K562 (cell line): ENCODE measurements around the gene KCNH2. TPM values are rescaled to one million over a fixed set of nuclear protein-coding genes. Genes with fewer than 3 reads are reported as not detected.

Experiments used
- CHD4 ChIP-seq: fragments of 200-600 bp; sonication (generic); IDR thresholded peaks from 3 replicates; pipeline ENCODE4 v1.6.1; 2012; ENCODE audit warnings: low read depth, mild to moderate bottlenecking, mixed read lengths, low read length, inconsistent platforms; ENCODE audit not compliant: insufficient read depth, insufficient replicate concordance, poor library complexity, severe bottlenecking
- DPF2 ChIP-seq: fragments of 450-650 bp; IDR thresholded peaks from 2 replicates; pipeline ENCODE4 v1.6.1; 2016
- HNRNPK ChIP-seq: fragments of 200-400 bp; formaldehyde crosslinking; IDR thresholded peaks from one replicate; pipeline ENCODE4 v1.6.1; 2018; ENCODE audit warnings: mild to moderate bottlenecking, low read depth, low read length; ENCODE audit not compliant: poor library complexity, severe bottlenecking
- IFI16 ChIP-seq: fragments of 250-450 bp; sonication (Bioruptor Pico); IDR thresholded peaks from 2 replicates; pipeline ENCODE4 v2.1.2; 2022; ENCODE audit warnings: mild to moderate bottlenecking, inconsistent platforms
- MEF2A ChIP-seq: IDR thresholded peaks from 2 replicates; pipeline ENCODE4 v1.6.1; 2011; ENCODE audit warnings: low read depth, mild to moderate bottlenecking, low read length, moderate library complexity; ENCODE audit not compliant: control insufficient read depth
- NELFE ChIP-seq: IDR thresholded peaks from 2 replicates; pipeline ENCODE4 v1.6.1; 2011; ENCODE audit warnings: mild to moderate bottlenecking; ENCODE audit not compliant: insufficient read depth, insufficient read length
- NFXL1 ChIP-seq: fragments of 450-650 bp; formaldehyde crosslinking; IDR thresholded peaks from 2 replicates; pipeline ENCODE4 v1.4.0; 2021; ENCODE audit warnings: mild to moderate bottlenecking
- PATZ1 ChIP-seq: fragments of 250-450 bp; sonication (Bioruptor Pico); IDR thresholded peaks from 2 replicates; pipeline ENCODE4 v1.5.0; 2020; ENCODE audit warnings: mild to moderate bottlenecking, borderline replicate concordance
- POLR2AphosphoS2 ChIP-seq: IDR thresholded peaks from 2 replicates; pipeline ENCODE4 v1.6.1; 2012; ENCODE audit warnings: low read length, improper control_type of control experiment
- PTTG1 ChIP-seq: fragments of 450-650 bp; IDR thresholded peaks from 2 replicates; pipeline ENCODE4 v1.6.1; 2016; ENCODE audit warnings: low read depth, mild to moderate bottlenecking, missing genetic modification characterization, missing compliant biosample characterization
- PURB ChIP-seq: sonication (generic); formaldehyde crosslinking; IDR thresholded peaks from 2 replicates; pipeline ENCODE4 v1.9.0; 2021; ENCODE audit warnings: low read depth, mild to moderate bottlenecking, missing genetic modification reagents
- RBFOX2 ChIP-seq: fragments of 200-400 bp; formaldehyde crosslinking; IDR thresholded peaks from 2 replicates; pipeline ENCODE4 v1.6.1; 2017; ENCODE audit warnings: low read depth, mild to moderate bottlenecking, low read length, moderate library complexity
- RBM22 ChIP-seq: fragments of 200-400 bp; formaldehyde crosslinking; IDR thresholded peaks from 2 replicates; pipeline ENCODE4 v1.6.1; 2018; ENCODE audit warnings: low read length, low read depth; ENCODE audit not compliant: poor library complexity, severe bottlenecking
- SMAD2 ChIP-seq: fragments of 150-350 bp; IDR thresholded peaks from 2 replicates; pipeline ENCODE4 v1.6.1; 2014; ENCODE audit warnings: low read depth, mild to moderate bottlenecking, low read length
- ZNF696 ChIP-seq: fragments of 250-450 bp; sonication (Bioruptor Pico); conservative IDR thresholded peaks from 2 replicates; pipeline ENCODE4 v1.4.0; 2020; ENCODE audit warnings: mild to moderate bottlenecking, moderate library complexity
- polyA plus RNA-seq, 8 experiments: library from polyadenylated mRNA; depleted of rRNA in 4 of 8; stranded (reverse) in 5 of 8; unstranded in 3 of 8; fragments of >200 nt; fragmentation: Nextera tagmentation in 2 of 8; fragmentation: Illumina TruSeq in 1 of 8; extraction: Ambion mirVana in 2 of 8; extraction: Trizol in 1 of 8; gene quantifications; 2 replicates each; pipeline versions ENCODE4 v1.2.1 to v1.2.3, GENCODE V29; 2011 to 2014; ENCODE audit warnings: inconsistent platforms in 1 of 8, missing spikeins in 1 of 8
- total RNA-seq, 7 experiments: library from RNA; depleted of rRNA in 6 of 7; stranded (reverse); fragments of >200 nt in 6 of 7; fragmentation: Illumina TruSeq in 2 of 7; extraction: Trizol in 2 of 7; gene quantifications; 2 replicates each; pipeline versions ENCODE4 v1.2.1 to v1.2.3, GENCODE V29; 2011 to 2021; ENCODE audit warnings: low replicate concordance in 1 of 7
- TF ChIP-seq, protein P1 (sequence below): sonication (generic); formaldehyde crosslinking; IDR thresholded peaks from 2 replicates; pipeline ENCODE4 v1.9.0; 2022; ENCODE audit warnings: mild to moderate bottlenecking, missing genetic modification reagents
- TF ChIP-seq, protein P2 (sequence below): fragments of 450-650 bp; IDR thresholded peaks from 2 replicates; pipeline ENCODE4 v1.6.1; 2016; ENCODE audit warnings: missing biosample characterization, missing genetic modification characterization
- TF ChIP-seq, protein P3 (sequence below): sonication (generic); formaldehyde crosslinking; IDR thresholded peaks from 2 replicates; pipeline ENCODE4 v1.8.0; 2023; ENCODE audit warnings: mild to moderate bottlenecking, missing genetic modification reagents
- TF ChIP-seq, protein P4 (sequence below): IDR thresholded peaks from 2 replicates; pipeline ENCODE4 v1.6.1; 2011; ENCODE audit warnings: borderline replicate concordance, low read depth, mild to moderate bottlenecking, moderate library complexity, low read length; ENCODE audit not compliant: insufficient read depth, poor library complexity, severe bottlenecking

The KCNH2 gene
- total and polyA plus RNA-seq, 9 of the 15 experiments (the other 6 are each of a cell fraction or from before 2014, with no cell fraction given) = 18.1 to 368 (median 218) TPM

- TF ChIP-seq RBM22 (no peak), PTTG1 (tag) (no peak), DPF2 (no peak; the same call in 1 of the 2 replicates), CHD4 (peak; percentile 38), POLR2AphosphoS2 (0 out of 2 replicates have a peak, but pooled peaks have one; percentile 46), PATZ1 (CRISPR knock-in tag) (no peak), HNRNPK (peak; percentile 12), NELFE (no peak), SMAD2 (no peak), MEF2A (no peak), IFI16 (CRISPR knock-in tag) (no peak), RBFOX2 (peak; percentile 85), ZNF696 (no peak), NFXL1 (CRISPR knock-in tag) (no peak), PURB (no peak)
- TF ChIP-seq, protein P1, sequence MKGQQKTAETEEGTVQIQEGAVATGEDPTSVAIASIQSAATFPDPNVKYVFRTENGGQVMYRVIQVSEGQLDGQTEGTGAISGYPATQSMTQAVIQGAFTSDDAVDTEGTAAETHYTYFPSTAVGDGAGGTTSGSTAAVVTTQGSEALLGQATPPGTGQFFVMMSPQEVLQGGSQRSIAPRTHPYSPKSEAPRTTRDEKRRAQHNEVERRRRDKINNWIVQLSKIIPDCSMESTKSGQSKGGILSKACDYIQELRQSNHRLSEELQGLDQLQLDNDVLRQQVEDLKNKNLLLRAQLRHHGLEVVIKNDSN (CRISPR knock-in tag) = no peak
- TF ChIP-seq, protein P2, sequence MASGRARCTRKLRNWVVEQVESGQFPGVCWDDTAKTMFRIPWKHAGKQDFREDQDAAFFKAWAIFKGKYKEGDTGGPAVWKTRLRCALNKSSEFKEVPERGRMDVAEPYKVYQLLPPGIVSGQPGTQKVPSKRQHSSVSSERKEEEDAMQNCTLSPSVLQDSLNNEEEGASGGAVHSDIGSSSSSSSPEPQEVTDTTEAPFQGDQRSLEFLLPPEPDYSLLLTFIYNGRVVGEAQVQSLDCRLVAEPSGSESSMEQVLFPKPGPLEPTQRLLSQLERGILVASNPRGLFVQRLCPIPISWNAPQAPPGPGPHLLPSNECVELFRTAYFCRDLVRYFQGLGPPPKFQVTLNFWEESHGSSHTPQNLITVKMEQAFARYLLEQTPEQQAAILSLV = no peak
- TF ChIP-seq, protein P3, sequence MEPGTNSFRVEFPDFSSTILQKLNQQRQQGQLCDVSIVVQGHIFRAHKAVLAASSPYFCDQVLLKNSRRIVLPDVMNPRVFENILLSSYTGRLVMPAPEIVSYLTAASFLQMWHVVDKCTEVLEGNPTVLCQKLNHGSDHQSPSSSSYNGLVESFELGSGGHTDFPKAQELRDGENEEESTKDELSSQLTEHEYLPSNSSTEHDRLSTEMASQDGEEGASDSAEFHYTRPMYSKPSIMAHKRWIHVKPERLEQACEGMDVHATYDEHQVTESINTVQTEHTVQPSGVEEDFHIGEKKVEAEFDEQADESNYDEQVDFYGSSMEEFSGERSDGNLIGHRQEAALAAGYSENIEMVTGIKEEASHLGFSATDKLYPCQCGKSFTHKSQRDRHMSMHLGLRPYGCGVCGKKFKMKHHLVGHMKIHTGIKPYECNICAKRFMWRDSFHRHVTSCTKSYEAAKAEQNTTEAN (CRISPR knock-in tag) = no peak
- TF ChIP-seq, protein P4, sequence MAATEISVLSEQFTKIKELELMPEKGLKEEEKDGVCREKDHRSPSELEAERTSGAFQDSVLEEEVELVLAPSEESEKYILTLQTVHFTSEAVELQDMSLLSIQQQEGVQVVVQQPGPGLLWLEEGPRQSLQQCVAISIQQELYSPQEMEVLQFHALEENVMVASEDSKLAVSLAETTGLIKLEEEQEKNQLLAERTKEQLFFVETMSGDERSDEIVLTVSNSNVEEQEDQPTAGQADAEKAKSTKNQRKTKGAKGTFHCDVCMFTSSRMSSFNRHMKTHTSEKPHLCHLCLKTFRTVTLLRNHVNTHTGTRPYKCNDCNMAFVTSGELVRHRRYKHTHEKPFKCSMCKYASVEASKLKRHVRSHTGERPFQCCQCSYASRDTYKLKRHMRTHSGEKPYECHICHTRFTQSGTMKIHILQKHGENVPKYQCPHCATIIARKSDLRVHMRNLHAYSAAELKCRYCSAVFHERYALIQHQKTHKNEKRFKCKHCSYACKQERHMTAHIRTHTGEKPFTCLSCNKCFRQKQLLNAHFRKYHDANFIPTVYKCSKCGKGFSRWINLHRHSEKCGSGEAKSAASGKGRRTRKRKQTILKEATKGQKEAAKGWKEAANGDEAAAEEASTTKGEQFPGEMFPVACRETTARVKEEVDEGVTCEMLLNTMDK = peak; percentile 77
These were observed 3.4 kb downstream of the KCNH2 start (continued) for GRCh38 chr7:150974468-150975391.
